Caco-2 (cell line): Measurements from ENCODE around the gene RPLP2. TPM values are rescaled to one million over a fixed set of nuclear protein-coding genes. Genes with fewer than 3 reads are reported as not detected.
A peak's percentile ranks its signal among the peaks of the same experiment; 100 is the strongest.

Experiments used
- Bru-seq: library from RNA; stranded (reverse); fragments of 400-500 nt; gene quantifications from one replicate; lab custom pipeline; 2021; lab: Mats Ljungman, UMichigan
- BruChase-seq, 2 experiments: library from RNA; stranded (reverse); fragments of 400-500 nt; gene quantifications; one replicate each; lab custom pipeline; 2021; lab: Mats Ljungman, UMichigan
- BruUV-seq: library from RNA; stranded (reverse); fragments of 400-500 nt; replicated peaks from 2 replicates; lab custom pipeline; 2021; lab: Mats Ljungman, UMichigan
- CTCF ChIA-PET: fragments of 300-600 bp; sonication (Branson Sonifier 250); formaldehyde crosslinking; loops from one replicate; lab custom pipeline; 2022; ENCODE audit warnings: antibody characterized with exemption; lab: Charles Lee
- POLR2A ChIA-PET: fragments of 300-600 bp; sonication (Branson Sonifier 250); formaldehyde crosslinking; loops from one replicate; lab custom pipeline; 2022; ENCODE audit warnings: antibody characterized with exemption; lab: Charles Lee
- DNase-seq, 2 experiments: peaks; one replicate each; pipeline versions ENCODE4 v3.0.0 to v3.0.0-alpha.2; 2020 to 2022
- H3K27me3 ChIP-seq: replicated peaks from 2 replicates; pipeline ENCODE4 v1.6.0; 2011; ENCODE audit warnings: low read length; ENCODE audit not compliant: control insufficient read depth, insufficient read depth
- H3K36me3 ChIP-seq: 2 replicates; pipeline ENCODE4 v1.5.1; 2011; ENCODE audit warnings: low read length; ENCODE audit not compliant: control insufficient read depth, insufficient read depth
- H3K4me1 ChIP-seq: fragments of 250-450 bp; sonication (Bioruptor Pico); 2 replicates; pipeline ENCODE4 v1.5.1; 2020; ENCODE audit warnings: mild to moderate bottlenecking
- H3K4me3 ChIP-seq: 2 replicates; pipeline ENCODE4 v1.5.1; 2011; ENCODE audit warnings: low read depth, mild to moderate bottlenecking, control low read depth, low read length
- H3K9me3 ChIP-seq: fragments of 250-450 bp; sonication (Bioruptor Pico); 2 replicates; pipeline ENCODE4 v1.5.1; 2020; ENCODE audit warnings: mild to moderate bottlenecking, moderate library complexity
- H3K27ac Mint-ChIP-seq: one replicate; pipeline ENCODE4 v1.8.0; 2022; ENCODE audit warnings: mixed read lengths; ENCODE audit not compliant: unreplicated experiment
- H3K27me3 Mint-ChIP-seq: one replicate; pipeline ENCODE4 v1.8.0; 2022; ENCODE audit warnings: mixed read lengths; ENCODE audit not compliant: insufficient read depth, unreplicated experiment
- H3K36me3 Mint-ChIP-seq: one replicate; pipeline ENCODE4 v1.8.0; 2022; ENCODE audit warnings: mild to moderate bottlenecking, mixed read lengths; ENCODE audit not compliant: insufficient read depth, unreplicated experiment
- H3K4me1 Mint-ChIP-seq: one replicate; pipeline ENCODE4 v1.8.0; 2022; ENCODE audit warnings: low read depth, mixed read lengths; ENCODE audit not compliant: unreplicated experiment
- H3K4me3 Mint-ChIP-seq: one replicate; pipeline ENCODE4 v1.8.0; 2022; ENCODE audit warnings: mild to moderate bottlenecking, moderate library complexity, mixed read lengths; ENCODE audit not compliant: unreplicated experiment
- H3K9me3 Mint-ChIP-seq: one replicate; pipeline ENCODE4 v1.8.0; 2022; ENCODE audit warnings: mixed read lengths; ENCODE audit not compliant: unreplicated experiment
- intact Hi-C: fragments of 100-400 bp; cut with micrococcal nuclease; formaldehyde crosslinking; loops from one replicate; pipeline ENCODE4 v1.10.0; 2022; ENCODE audit not compliant: unreplicated experiment
- long read RNA-seq: library from polyadenylated mRNA; stranded (forward); transcript quantifications from one replicate; pipeline ENCODE4 v2.0.0, GENCODE V29; 2022
- total RNA-seq: library from RNA; stranded (reverse); gene quantifications from 2 replicates; pipeline ENCODE4 v1.2.3, GENCODE V29; 2022
- TF ChIP-seq, protein P1 (sequence below), 2 experiments: fragments of 200-600 bp in 1 of 2; IDR thresholded peaks; 1 replicate in 1 of 2; 2 replicates in 1 of 2; pipeline versions ENCODE4 v1.5.1 to v1.8.0; 2011 to 2022; ENCODE audit warnings: antibody characterized with exemption in 1 of 2, control low read depth in 1 of 2, inconsistent platforms in 1 of 2, low read depth in 1 of 2, low read length in 1 of 2, mild to moderate bottlenecking in 1 of 2, moderate library complexity in 1 of 2; ENCODE audit not compliant: insufficient read depth in 1 of 2, severe bottlenecking in 1 of 2, unreplicated experiment in 1 of 2

Gene RPLP2
- total RNA-seq: 2,622 and 2,843 TPM in 2 replicates
- percentile 99 among the genes with signal in this experiment for Bru-seq, nascent RNA
- BruChase-seq, experiment 1, labeled RNA remaining after a 2-hour chase: percentile 99 among the genes with signal in this experiment
- percentile 99 among the genes with signal in this experiment for BruChase-seq, experiment 2, labeled RNA remaining after a 6-hour chase
- long read RNA-seq, transcript RPLP2-205 (2 exons, 646 nt): minor isoform, 9 of 432 reads
- long read RNA-seq, transcript RPLP2-207 (4 exons, 637 nt): minor isoform, 20 of 432 reads
- long read RNA-seq, transcript RPLP2-201 (5 exons, 781 nt): major isoform, 369 of 432 reads
- long read RNA-seq, partial matches to known transcripts: 18 of 432 reads
- long read RNA-seq, other reads (novel, unspliced or antisense): 15 of 432 reads

DNA sequence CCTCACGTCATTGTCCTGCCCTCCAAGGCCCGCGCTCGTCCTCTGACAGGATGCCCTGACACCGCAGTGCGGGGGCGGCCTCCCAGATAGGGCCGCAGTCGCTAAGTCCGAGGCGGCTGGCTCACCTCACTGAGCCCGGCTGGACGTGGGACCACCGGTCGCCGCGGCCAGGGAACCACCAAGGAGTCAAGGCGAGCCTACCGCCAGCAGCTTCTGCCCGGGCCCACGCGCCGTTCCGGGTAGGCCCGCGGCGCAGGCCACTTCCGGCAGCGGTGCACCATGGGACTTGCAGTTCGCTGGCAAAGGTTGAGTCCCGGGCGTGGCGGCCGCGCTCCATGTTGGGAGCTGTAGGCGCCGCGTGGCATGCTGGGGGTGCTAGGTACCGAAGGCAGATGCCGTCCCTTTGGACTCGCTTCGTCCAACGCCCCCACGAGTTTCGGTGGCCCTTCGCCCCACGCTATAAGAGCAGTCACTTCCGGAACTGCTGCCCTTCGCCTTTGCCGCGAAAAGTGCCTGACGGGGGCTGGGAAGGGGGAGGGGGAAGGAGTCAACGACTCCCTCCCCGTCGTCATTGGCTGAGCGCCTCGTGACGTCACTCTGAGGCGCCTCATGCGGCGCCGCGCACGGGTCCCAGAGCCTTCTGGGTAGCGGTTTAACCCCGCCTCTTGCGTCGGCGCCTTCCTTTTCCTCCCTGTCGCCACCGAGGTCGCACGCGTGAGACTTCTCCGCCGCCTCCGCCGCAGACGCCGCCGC lies at the start of gene RPLP2:
Gene RPLP2 (plus strand): TSS at position 681 of the 753 bp plus-strand sequence. CDS start 268 bp downstream, outside the sequence.
- ChIA-PET POLR2A (interaction anchor here (0.5 to 1.6 kb wide), 11 partner anchors 10 to 116 kb away, joined by 3 to 35 read pairs (median 4); partner anchors contain the start of genes DEAF1, PNPLA2 and TSPAN4), CTCF (interaction anchor here (0.7 to 1.1 kb wide), 2 partner anchors 13 to 1180 kb away, joined by 3 read pairs; no protein-coding TSS in a partner anchor)

GRCh38 chr11:760236-760635 lies 49.5 kb upstream of the RPLP2 start:
- POLR2A ChIA-PET: no interaction called here
- Histone ChIP-seq H3K27me3 (no peaks in the 10 kb centered on the region), H3K9me3 (no peaks in the 10 kb centered on the region), H3K36me3 (peaks cover 16% of the 10 kb centered on the region), H3K4me3 (no peak overlapping the region), H3K4me1 (no peaks in the 10 kb centered on the region)
- no peaks in the 10 kb centered on the region for H3K4me1 Mint-ChIP-seq
- H3K27me3 Mint-ChIP-seq: no peaks in the 10 kb centered on the region
- no peaks in the 10 kb centered on the region for H3K9me3 Mint-ChIP-seq
- CTCF ChIA-PET: interaction anchor here (0.6 kb wide), 1 partner anchor 206 kb away, joined by 3 read pairs; no protein-coding TSS in a partner anchor
- H3K36me3 Mint-ChIP-seq: peaks cover 98% of the 10 kb centered on the region
- intact Hi-C loops: no loop called here
- DNase-seq: no peak
- BruUV-seq: no TSS peak
- H3K4me3 Mint-ChIP-seq: no peak overlapping the region
- TF ChIP-seq, protein P1, sequence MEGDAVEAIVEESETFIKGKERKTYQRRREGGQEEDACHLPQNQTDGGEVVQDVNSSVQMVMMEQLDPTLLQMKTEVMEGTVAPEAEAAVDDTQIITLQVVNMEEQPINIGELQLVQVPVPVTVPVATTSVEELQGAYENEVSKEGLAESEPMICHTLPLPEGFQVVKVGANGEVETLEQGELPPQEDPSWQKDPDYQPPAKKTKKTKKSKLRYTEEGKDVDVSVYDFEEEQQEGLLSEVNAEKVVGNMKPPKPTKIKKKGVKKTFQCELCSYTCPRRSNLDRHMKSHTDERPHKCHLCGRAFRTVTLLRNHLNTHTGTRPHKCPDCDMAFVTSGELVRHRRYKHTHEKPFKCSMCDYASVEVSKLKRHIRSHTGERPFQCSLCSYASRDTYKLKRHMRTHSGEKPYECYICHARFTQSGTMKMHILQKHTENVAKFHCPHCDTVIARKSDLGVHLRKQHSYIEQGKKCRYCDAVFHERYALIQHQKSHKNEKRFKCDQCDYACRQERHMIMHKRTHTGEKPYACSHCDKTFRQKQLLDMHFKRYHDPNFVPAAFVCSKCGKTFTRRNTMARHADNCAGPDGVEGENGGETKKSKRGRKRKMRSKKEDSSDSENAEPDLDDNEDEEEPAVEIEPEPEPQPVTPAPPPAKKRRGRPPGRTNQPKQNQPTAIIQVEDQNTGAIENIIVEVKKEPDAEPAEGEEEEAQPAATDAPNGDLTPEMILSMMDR (IDR thresholded peaks at IDR 0.05; ENCODE audit: insufficient read depth in 1 of 2, low read depth in 1 of 2, low read length in 1 of 2, severe bottlenecking in 1 of 2, unreplicated experiment in 1 of 2): no peak
- H3K27ac Mint-ChIP-seq: no peak overlapping the region

More for the DNA sequence above, at the start of gene RPLP2:
- TF ChIP-seq, protein P1 (IDR thresholded peaks at IDR 0.05; ENCODE audit: insufficient read depth in 1 of 2, low read depth in 1 of 2, low read length in 1 of 2, severe bottlenecking in 1 of 2, unreplicated experiment in 1 of 2): no peak
- Mint-ChIP-seq H3K9me3 (no peaks in the 10 kb centered on the region), H3K4me1 (no peaks in the 10 kb centered on the region), H3K27me3 (no peaks in the 10 kb centered on the region), H3K27ac (peak within 1 kb of the TSS; percentile 99), H3K36me3 (peaks cover 62% of the 10 kb centered on the region), H3K4me3 (peak within 1 kb of the TSS; percentile 98)
- H3K4me3 ChIP-seq: peak within 1 kb of the TSS; percentile 98
- BruUV-seq: no TSS peak
- intact Hi-C loops: no loop called here
- H3K9me3 ChIP-seq: no peaks in the 10 kb centered on the region
- peaks cover 10% of the 10 kb centered on the region for H3K4me1 ChIP-seq
- H3K36me3 ChIP-seq: peaks cover 14% of the 10 kb centered on the region
- H3K27me3 ChIP-seq: no peaks in the 10 kb centered on the region
- peak; percentile 97 for DNase-seq

DNA sequence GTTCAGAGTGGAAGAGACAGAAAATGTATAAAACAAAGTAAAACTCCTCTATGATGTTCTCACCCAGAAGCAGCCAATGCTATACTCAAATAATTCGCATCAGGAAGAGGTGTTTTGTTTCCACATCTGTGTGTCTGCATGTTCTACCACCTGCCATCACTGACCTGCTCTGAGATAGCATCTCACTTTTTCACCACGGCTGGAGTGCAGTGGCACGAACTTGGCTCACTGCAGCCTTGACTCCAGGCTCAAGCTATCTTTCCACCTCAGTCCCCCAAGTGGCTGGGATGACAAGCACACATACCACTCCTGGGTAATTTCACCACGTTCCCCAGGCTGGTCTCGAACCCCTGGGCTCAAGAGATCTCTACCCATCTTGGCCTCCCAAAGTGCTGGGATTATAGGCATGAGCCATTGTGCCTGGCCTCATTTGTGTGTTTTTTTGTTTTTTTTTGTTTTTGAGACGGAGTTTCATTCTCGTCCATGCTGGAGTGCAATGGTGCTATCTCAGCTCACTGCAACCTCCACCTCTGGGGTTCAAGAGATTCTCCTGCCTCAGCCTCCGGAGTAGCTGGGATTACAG lies 48.1 kb upstream of the RPLP2 start:
- Histone ChIP-seq H3K9me3 (no peaks in the 10 kb centered on the region), H3K4me1 (no peaks in the 10 kb centered on the region), H3K4me3 (no peak overlapping the region), H3K27me3 (no peaks in the 10 kb centered on the region), H3K36me3 (peaks cover 16% of the 10 kb centered on the region)
- Mint-ChIP-seq H3K27me3 (no peaks in the 10 kb centered on the region), H3K36me3 (peaks cover 98% of the 10 kb centered on the region), H3K27ac (no peak overlapping the region), H3K4me3 (no peak overlapping the region), H3K9me3 (no peaks in the 10 kb centered on the region), H3K4me1 (no peaks in the 10 kb centered on the region)
- BruUV-seq: no TSS peak
- TF ChIP-seq, protein P1 (IDR thresholded peaks at IDR 0.05; ENCODE audit: insufficient read depth in 1 of 2, low read depth in 1 of 2, low read length in 1 of 2, severe bottlenecking in 1 of 2, unreplicated experiment in 1 of 2): peak in 1 of 2 experiments; percentile 6
- intact Hi-C loops: no loop called here
- no peak for DNase-seq
- ChIA-PET CTCF (no interaction called here), POLR2A (no interaction called here)
